Measurements from ENCODE around the gene RHOBTB1.
"Not testable (repeated sequence)": the region's sequence is repeated elsewhere in the genome, so short reads cannot be mapped to it uniquely, and the experiment has no call there.

RHOBTB1 gene

DNA sequence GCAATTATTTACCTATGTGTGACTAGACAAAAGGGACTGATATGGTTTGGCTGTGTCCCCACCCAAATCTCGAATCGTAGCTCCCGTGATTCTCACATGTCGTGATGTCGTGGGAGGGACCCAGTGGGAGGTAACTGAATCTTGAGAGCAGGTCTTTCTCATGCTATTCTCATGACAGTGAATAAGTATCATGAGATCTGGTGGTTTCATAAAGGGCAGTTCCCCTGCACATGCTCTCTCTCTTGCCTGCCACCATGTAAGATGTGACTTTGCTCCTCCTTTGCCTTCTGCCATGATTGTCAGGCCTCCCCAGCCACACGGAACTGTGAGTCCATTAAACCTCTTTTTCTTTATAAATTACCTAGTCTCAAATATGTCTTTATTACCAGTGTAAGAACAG, 37.2 kb downstream of the RHOBTB1 start:
- not testable (repeated sequence) for DNase-seq (ENCODE audit: low read depth)

GRCh38 chr10:60906411-60906810, 37.6 kb downstream of the RHOBTB1 start:
- DNase-seq (ENCODE audit: low read depth), result no peak

GRCh38 chr10:60905580-60905979, 38.4 kb downstream of the RHOBTB1 start:
- no peak for DNase-seq (ENCODE audit: low read depth)

DNA sequence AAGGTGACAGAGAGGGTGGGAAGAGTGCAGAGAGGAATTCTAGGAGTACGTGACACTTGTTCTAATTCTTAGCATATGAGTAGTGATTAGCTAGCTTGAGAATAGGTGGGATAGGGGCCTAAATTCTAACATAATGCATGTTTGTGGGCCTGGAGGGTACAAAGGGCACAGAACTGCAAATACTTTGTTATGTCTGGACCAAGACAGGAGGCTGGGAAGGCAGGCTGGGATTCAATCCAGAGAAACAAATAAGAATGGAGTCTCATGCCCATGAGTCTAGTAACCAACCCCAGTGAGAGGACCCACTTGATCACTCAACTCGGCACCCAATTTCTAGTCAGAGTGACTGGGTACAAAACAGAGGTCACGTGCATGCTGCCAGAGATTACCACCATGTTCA, 40.9 kb downstream of the RHOBTB1 start:
- no peak for DNase-seq (ENCODE audit: low read depth)

DNA sequence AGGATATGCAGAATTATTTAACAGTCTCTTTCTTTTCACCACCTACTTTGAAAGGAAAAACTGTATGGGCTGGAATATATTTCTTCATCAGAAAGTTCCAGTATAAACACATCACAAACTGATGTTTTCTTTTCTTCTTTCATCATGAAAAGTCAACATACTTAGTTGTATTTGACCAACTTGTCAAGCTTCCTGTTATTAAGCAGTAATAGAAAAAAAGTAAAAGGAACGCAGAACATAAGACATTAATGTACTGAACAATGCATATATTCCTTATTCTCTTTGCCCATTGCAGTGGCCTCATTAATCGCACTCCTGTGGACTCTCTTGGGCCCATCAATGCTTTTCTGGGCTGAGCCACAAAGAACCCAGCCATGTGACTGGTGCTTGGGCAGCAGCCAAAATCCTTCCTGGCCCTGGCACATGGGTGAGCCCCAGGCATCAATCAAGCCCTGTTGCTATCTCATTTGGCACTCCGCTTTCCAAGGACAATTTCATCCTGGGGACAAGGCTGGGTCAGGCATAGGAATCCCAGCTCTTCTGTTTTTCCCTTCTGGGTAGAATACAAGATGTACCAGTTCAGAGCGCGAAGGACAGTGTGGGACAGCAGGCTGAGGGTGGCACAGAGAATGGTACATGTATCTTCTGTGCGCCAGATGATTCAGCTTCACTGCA, 42.3 kb downstream of the RHOBTB1 start:
- no peak for DNase-seq (ENCODE audit: low read depth)

GRCh38 chr10:60899266-60899665, 44.7 kb downstream of the RHOBTB1 start:
- no peak for DNase-seq (ENCODE audit: low read depth)

DNA sequence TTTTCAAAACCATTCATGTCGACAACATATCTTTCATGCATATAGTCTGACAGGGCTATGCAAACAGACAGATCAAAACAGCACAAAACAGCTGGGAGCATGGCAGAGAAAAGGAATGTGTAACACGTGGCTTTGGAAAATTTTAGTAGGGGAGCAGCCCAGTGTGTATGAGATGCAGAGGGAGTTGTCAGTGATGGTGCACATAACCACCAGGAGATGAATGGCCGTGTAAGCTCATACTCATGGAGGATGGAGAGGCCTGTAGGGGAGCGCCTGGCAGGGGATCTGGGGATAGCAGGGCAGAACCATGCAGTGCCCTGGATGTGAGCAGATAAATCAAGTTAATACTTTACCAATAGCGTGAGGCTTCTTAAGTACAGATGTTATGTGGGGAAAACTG, 45.7 kb downstream of the RHOBTB1 start:
- DNase-seq (ENCODE audit: low read depth), result no peak

DNA sequence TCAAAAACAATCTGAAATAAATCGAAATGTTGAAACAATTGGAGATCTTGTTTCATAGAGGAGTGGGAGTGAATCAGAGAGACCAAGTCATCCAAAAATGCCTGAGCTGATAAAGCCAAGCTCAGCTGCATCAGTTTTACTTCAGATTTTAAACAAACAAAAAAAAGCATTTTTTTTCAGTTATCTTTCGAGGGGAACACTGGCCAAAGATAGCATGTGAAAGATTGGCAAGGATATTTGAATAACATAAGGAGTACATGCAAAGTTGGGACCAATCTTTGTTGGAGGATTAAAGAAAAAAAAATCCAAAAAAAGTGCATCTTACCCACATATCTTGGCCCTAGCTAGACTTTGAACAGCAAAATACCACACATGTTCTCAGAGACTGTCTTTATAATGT, 47.2 kb downstream of the RHOBTB1 start:
- DNase-seq (ENCODE audit: low read depth), result no peak

- DNase-seq (ENCODE audit: low read depth), result no peak
These were observed 48.0 kb downstream of the RHOBTB1 start for GRCh38 chr10:60896033-60896432.

DNA sequence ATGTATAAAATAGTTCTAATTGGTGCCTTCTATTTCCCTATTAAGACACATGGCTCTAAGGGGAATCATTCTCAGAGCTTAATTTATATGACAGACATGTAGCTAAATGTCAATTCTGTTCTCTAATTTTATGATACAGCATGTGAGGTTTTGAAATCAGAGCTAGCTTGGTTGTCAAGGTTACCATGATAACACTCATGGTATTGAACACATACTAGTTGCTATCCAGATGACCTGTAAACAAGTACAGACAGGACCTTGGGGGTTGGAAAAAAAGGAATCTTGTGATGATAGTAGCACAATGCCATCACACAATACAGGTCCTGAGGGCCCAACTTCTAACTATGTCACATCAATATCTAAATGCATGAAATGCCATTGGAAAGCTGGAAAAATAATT, 49.2 kb downstream of the RHOBTB1 start:
- no peak for DNase-seq (ENCODE audit: low read depth)

- no peak for DNase-seq (ENCODE audit: low read depth)
These were observed 50.8 kb downstream of the RHOBTB1 start for GRCh38 chr10:60893231-60893630.

DNA sequence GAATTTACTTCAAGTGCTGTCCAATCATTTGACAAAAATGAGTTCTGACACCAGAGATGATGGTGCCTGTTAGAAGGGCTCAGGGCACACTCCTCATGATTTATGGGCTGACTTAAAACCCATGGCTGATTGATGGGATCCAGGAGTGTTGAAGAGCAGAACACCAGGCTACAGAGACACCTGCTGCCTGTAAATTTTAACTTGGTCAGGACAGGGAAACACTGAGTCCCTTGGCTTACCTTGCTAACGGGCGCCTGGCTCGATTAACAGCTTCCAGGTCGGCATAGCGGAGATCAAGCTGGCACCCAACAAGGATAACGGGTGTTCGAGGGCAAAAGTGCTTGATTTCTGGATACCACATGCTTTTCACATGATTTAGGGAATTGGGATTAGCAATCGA, 51.4 kb downstream of the RHOBTB1 start:
- DNase-seq (ENCODE audit: low read depth), result no peak

GRCh38 chr10:60890811-60891210, 53.2 kb downstream of the RHOBTB1 start:
- DNase-seq (ENCODE audit: low read depth), result no peak

DNA sequence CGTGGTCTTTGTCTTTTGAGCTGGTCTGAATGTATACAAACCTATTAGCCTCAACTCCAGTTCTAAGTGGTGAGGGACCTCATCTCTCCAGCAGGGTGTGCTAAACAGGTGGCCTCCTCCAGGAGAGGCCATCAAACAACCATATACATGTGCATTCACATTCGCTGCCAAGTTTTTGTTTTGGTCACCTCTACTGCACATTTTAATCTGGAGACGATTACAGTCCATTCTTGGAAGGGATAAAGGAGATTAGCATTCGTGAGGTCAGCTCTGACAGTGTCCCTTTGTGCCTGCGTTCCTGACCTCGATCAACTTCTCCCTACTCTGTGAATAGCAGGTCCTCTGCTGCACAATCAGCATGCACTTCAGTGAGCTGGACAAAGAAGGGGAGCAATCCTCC, 60.8 kb downstream of the RHOBTB1 start:
- no peak for DNase-seq (ENCODE audit: low read depth)

DNA sequence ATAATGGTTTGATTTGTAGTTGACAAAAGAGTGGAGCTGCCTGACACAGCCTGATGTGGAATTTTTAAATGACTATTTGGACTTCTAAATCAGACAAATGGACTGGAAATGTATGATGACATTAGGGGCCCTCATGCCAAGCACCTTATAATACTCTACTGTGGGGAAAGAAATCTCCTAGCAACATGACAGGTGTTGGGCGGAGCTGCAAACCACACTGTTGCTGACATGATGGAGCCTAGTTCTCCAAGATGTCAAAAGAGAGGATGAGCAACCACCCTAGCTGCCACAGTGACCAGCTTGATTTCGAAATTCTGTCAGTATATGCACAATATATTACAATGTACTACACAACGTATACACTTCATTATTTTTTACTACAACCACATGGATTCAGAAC, 65.8 kb downstream of the RHOBTB1 start:
- no peak for DNase-seq (ENCODE audit: low read depth)

- DNase-seq (ENCODE audit: low read depth), result no peak
These were observed 66.2 kb downstream of the RHOBTB1 start for GRCh38 chr10:60877777-60878120.

GRCh38 chr10:60877061-60877776, 66.8 kb downstream of the RHOBTB1 start:
- DNase-seq (ENCODE audit: low read depth), result no peak

- no peak for DNase-seq (ENCODE audit: low read depth)
These were observed 70.2 kb downstream of the RHOBTB1 start for GRCh38 chr10:60873758-60874157.

GRCh38 chr10:60872451-60872850, 71.5 kb downstream of the RHOBTB1 start:
- no peak for DNase-seq (ENCODE audit: low read depth)

GRCh38 chr10:60871215-60871614, 72.8 kb downstream of the RHOBTB1 start:
- DNase-seq (ENCODE audit: low read depth), result no peak

- no peak for DNase-seq (ENCODE audit: low read depth)
These were observed 73.2 kb downstream of the RHOBTB1 start for GRCh38 chr10:60870803-60871202.

- no peak for DNase-seq (ENCODE audit: low read depth)
These were observed 73.6 kb downstream of the RHOBTB1 start for GRCh38 chr10:60870416-60870728.

- no peak for DNase-seq (ENCODE audit: low read depth)
These were observed 74.2 kb downstream of the RHOBTB1 start for GRCh38 chr10:60869652-60870415.

Measured in activated T-helper 9 cell treated with anti-CD3 and anti-CD28 coated beads, Interleukin-2, amount 50 U/mL, for 16 hours (primary cell).